Erythroblast (primary cell): ENCODE measurements around the gene TTC22.

Experiments used
- DNase-seq, 2 experiments: peaks; one replicate each; lab custom pipeline; 2025; lab: John Stamatoyannopoulos, UW
- GATA1 ChIP-seq: IDR thresholded peaks from 2 replicates; pipeline ENCODE4 v1.6.1; 2011; ENCODE audit warnings: low read depth, mild to moderate bottlenecking, control low read depth, low read length, moderate library complexity
- POLR2A ChIP-seq: IDR thresholded peaks from 2 replicates; pipeline ENCODE4 v1.6.1; 2011; ENCODE audit warnings: mild to moderate bottlenecking, low read length

Gene TTC22

DNA sequence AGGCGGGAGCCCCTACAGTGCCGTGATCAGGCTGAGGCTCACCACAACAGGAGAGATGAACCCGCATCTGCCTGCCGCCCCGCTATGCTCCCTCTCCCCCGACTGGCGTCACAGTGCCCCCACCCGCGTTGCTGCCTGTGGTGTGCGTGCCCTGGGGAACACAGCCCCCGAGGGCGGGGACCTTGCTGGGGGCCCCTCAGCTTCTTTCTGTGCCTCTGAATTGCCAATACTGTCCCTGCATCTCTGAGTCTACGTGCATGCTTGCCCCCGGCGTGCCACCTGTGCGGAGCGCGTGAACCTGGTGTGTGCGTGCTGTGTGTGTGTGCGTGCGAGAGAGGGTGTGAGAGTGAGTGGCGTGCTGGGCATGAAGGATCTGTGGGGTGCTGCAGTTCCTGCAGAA is 47.1 kb downstream of the TTC22 start:
- TF ChIP-seq POLR2A: no peak
- no peak for TF ChIP-seq GATA1

DNA sequence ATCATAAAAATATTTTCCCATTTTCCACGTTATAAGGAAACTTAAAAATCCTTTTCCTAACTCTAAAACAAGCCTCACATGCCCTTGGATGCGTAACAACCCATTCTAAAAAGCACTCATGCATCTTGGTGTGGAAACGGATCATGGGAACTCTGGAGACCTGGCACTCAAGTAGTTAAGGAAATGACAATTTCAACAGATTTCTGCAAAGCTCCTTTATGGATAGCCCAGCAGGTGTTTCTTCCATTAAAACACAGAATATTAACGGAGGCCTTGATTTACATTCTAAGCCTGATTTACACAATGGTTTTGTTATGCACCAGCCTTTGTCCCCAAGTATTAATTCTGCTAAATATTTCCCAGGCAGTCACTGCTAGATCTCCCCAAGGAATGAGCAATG is 49.7 kb downstream of the TTC22 start:
- TF ChIP-seq GATA1 (no peak), POLR2A (no peak)
- DNase-seq: no peak

More for the DNA sequence above, 47.1 kb downstream of the TTC22 start:
- DNase-seq: no peak

DNA sequence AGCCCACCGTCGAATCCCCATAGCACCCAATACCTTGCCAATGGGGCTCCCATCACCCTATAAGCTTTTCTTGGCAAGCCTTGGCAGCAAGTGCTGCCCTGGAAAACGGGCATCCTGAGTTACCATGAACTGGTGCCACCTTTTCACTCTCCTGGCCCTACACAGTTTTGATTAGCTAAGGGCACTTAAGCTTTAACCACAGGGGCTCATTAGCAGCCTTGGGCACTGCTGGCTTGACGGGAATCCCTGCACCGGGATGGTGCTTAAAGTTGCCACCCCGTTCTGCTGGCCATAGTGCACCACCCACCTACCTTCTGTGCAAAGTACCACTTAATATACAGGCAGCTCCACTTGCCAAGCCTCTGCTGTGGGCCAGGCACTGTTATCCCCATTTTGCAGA is 50.5 kb downstream of the TTC22 start:
- no peak for TF ChIP-seq GATA1
- TF ChIP-seq POLR2A: no peak
- no peak for DNase-seq

DNA sequence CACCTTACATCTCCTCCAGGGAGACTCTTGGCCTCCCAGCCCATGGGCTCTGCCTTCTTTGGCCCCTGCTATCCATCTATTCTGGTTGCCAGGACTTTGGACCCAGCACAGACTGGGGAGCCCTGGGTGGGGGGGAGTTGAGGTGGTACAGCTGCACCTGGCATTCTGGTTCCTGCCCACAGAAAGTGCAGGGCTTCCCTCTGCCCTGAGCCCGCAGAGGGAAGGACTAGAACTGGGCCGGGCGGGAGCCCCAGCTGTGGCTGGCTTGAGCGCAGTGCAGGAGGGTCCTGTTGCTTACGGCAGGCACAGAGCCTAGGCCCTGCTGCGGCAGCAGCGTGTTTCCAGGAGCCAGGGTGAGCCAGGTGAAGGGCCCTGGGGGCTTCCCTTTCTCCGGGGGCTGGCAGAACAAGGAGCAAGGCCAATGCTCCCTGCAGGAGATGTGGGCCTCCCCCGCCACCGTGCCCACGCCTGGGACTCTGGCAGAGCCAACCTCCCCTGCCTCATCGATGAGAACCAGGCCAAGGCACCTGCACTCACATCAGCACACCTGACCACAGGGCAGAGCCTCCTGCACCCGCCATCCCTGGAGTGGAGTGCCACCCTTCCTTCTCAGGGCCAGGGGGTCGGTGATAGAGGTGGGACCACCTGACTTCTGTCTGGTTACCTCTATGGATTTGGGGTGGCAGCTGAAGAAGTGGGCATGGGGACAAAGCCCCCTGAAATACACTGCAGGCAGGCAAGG is 52.9 kb downstream of the TTC22 start:
- no peak for DNase-seq
- TF ChIP-seq POLR2A (no peak), GATA1 (no peak)

DNA sequence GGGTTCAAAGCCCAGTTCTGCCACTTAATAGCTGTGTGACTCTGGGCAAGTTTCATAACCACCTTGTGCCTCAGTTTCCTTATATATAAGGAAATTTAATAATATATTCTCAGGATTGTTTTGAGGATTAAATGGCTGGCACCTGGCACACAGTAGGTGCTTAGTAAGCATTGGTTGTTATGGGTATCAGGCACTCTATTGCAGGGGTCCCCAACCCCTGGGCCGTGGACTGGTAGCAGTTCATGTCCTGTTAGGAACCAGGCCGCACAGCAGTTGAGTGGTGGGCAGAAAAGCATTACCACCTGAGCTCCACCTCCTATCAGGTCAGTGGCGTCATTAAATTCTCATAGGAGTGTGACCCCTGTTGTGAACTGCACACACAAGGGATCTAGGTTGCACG is 55.3 kb downstream of the TTC22 start:
- no peak for DNase-seq
- TF ChIP-seq GATA1: no peak
- no peak for TF ChIP-seq POLR2A

DNA sequence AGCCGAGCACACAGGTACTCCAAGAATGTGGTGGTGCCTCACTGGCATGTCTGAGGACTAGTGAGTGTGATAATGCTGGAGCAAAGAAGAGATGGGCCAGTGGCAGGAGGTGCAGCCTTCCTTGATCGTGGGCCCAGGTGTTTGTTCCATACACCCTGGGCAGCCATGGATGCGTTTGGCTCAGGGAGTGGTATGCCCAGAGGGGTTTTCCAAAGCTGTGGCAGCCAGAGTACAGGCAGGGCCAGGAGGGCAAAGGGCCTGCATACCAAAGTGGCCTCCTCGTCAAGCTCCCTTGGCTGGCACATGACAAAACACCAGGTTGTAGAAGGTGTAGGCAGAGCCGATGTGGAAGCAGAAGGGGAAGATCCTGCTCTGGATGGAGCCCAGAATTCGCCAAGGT is 55.8 kb downstream of the TTC22 start:
- no peak for TF ChIP-seq GATA1
- TF ChIP-seq POLR2A: no peak

DNA sequence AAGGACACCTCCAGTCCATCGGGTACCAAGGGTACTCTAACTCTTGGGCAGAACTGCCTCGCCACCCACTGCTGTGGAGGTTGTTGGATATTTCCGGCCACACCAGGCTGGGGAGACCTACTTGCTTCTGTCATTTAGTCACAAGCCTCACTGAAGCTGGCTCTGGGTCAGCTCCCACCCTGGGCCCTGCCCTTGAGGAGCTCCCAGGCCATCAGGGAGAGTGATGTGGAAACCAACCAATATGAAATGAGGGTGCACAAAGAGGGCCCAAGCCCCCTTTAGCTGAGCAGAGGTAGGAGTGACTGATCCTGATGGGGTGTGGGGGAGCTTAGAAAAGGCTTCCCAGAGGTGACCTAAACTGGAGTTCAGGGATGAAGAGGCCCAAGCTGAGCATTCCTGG is 56.4 kb downstream of the TTC22 start:
- no peak for DNase-seq
- no peak for TF ChIP-seq GATA1

More for the DNA sequence above, 55.8 kb downstream of the TTC22 start:
- DNase-seq: no peak

DNA sequence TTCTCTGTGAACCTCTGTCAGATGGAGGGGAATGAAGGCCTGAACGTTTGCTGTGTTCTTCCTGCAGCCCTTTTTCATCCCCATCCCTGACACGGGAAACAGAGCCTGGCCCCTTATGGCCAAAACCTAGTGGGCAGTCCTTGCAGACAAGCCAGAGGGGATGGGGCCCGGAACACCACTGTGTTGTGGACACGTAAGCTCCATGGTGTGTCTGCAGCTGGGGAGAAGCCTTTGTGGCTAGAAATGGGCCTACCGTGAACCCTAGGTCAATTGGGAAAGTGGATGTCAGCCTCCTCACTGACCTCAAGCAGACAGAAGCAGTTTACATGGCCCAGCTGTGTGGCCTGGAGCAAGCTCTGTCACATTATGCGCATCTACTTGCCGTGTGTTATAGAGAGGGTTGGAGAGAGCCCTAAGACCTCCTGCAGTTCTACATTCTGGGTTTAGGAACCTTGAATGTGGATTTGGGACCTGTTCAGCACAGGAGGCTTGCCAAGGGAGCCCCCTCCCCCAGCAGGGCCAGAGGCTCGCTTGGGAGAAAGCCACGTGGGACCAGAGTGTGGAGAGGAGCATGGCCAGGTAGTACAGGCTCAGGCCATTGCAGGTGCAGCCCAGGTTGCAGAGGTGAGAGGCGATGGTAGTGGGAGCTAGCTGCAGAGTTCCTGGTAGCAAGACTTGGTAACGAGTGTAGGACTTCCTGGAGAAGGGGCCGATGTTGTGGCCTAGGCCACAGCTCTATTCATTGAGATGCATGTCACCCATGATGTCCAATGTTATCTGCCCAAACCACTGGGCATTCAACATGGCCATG is 57.5 kb downstream of the TTC22 start:
- TF ChIP-seq GATA1 (no peak), POLR2A (no peak)
- no peak for DNase-seq

DNA sequence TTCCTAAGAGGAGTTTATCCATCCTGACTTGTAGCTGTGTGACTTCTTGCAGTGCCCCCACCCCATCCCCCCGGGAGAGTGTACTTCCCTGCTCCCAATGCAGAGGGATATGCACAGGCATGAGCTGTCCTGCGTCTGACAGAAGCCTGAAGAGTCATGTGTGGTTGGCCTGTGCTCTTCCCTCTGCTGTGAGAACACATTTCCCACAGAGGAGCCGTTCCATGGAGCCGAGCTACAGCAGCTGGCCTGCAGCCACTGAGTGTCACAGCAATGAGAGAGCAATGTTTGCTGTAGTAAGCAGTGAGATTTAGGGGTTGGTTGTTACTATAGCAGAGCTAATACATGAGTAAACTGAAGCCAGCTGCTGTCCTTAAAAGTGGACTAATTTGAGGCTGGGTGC is 58.8 kb downstream of the TTC22 start:
- no peak for DNase-seq
- no peak for TF ChIP-seq POLR2A
- no peak for TF ChIP-seq GATA1

DNA sequence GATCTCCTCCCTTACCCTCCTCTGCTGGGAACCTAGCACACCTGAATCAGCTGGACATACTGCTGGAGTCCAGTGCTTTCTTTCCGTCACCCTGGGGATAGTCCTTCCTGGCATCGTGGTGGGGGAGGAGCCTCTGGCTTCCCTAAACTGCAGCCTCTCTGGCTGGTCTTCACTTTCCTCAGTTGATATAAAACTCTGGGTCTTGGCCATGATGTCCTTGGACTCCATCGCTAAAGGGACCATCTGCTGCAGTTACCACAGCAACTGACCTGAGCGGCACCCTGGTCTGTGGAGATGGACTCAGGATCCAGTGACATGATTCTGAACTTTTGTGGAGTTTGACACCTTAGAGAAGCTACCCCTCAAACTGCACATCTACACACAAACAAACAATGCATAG is 59.6 kb downstream of the TTC22 start:
- no peak for TF ChIP-seq GATA1
- TF ChIP-seq POLR2A: no peak
- DNase-seq: no peak

DNA sequence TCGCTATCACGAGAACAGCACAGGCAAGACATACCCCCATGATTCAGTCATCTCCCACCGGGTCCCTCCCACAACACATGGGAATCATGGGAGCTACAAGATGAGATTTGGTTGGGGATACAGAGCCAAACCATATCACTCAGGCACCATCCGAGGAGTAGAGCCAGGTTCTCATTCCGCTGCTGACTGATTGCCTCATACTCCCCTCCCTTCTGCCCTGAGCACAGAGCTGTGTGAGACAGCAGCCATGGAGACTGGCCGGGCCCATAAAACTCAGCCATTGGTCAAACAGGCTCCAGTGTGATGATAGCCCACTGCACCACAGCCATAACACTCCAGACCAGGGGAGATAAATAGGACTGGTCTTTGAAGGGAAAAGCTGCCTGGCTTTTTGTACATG is 62.9 kb downstream of the TTC22 start:
- TF ChIP-seq GATA1: no peak
- no peak for TF ChIP-seq POLR2A
- DNase-seq: no peak

DNA sequence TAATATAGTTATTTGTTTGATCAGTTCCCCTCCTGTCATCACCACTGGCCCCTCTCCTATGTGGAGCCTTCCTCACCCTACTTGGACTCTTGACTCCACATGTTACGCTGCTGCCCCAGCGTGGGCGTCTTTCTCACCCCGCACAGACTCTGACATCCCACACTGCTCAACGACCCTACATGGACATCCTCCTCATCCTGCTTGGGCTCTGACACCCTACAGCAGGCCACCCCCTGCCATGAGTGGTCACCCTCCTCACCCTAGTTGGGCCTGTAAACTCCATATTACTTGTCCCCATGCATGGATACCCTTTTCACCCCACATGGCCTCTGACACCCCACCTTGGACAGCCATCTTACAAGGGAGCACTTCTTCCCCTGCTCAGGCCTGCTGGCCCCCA is 64.4 kb downstream of the TTC22 start:
- no peak for DNase-seq
- TF ChIP-seq POLR2A: no peak
- no peak for TF ChIP-seq GATA1
